ENCODE data around the gene HRH3.

HRH3 gene

DNA sequence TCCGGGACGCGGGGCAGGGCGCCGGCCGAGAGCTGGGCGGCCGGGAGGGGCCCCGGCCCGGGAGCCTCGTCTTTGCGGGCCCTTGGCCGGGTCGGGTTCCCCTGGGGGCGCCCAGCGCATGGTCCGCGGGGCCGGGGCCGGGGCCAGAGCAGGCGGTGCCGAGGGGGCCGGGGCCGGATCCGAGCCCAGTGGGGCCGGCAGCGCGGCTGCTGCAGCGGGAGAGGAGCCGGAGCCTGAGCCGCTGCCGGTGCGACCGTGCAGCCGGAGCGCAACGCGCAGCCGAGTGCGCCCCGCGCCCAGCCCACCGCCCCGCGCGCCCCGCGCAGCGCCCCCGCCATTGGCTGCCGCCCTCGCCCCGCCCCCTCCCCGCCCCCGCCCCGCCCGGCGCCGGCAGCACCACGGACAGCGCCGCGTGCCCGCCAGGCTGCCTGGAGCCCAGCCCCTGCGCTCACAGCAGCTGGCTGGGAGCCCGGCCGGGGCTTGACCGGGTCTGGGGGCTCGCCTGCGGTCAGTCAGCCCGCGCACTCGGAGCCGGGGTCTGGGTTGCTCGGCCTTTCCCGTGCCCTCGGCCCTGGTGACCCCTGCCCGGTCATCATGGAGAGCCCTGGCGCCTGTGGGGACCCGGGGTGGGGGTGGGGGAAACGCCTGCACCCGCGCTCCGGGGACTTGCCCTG, at the start of gene HRH3:
Gene HRH3 (minus strand): TSS at position 287 of the 674 bp plus-strand sequence. CDS start 308 bp downstream, outside the sequence.
- DNase-seq: peak; percentile 25 to 32

DNA sequence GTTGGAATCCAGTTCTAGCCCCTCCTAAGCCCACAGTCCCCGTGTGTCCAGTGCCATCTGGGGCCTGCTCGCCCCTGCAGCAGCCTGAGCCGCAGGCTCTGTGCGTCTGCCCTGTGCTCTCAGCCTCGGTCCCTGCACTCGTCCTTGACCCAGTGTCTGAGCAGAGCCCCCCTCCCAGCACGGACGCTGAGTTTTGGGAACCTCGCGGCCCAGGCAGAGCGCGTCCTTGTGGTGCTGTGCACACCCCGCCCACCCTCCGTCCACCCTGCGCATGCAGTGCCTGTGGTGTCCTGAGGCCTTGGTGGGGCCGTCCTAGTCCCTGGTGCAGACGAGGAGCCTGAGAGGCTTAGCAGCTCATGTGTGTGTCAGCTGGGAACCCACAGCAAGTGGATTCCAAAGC, 49.8 kb upstream of the HRH3 start:
- DNase-seq: no peak

DNA sequence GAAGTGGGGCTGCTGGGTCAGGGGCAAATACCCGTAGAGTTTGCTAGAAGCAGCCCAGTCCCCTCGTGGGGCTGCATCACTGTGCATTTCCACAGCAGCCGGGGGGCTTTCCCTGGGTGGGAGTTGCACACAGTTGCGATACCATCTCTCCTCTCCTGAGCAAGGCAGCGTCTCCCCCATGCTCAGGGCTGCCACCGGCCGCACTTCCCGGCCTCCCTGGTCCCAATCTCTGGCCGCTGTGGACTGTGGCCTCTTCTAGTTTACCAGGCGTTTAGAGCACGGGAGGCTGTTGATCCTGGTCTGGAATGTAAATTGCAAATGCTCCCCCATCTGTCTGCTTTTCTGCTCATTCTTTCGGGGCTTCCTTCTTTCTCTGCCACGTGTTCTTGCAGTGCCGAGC, 49.3 kb upstream of the HRH3 start:
- DNase-seq: no peak

DNA sequence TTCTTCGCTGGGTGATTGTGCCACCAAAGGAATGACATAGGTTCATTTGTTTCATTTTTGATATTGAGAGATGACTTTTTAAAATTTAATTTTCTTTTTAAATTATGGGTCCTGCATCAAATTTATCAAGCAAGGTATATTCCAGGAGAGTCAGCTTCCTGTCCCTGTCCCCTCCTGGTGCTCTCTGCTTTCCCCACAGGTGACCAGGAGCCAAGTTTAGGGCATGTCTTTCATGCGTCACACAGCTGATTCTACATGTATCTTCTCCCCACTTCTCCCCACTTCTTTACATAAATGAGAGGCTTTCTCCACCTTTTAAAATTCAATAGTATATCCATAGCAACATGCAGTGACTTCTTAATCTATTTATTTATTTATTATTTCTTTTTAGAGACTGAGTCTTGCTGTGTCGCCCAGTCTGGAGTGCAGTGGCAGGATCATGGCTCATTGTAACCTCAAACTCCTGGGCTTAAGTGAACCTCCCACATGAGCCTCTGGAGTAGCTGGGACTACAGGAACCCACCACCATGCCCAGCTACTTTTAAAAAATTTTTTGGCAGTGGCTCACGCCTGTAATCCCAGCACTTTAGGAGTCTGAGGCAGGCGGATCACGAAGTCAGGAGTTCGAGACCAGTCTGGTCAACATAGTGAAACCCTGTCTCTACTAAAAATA, 48.3 kb upstream of the HRH3 start:
- DNase-seq: no peak

DNA sequence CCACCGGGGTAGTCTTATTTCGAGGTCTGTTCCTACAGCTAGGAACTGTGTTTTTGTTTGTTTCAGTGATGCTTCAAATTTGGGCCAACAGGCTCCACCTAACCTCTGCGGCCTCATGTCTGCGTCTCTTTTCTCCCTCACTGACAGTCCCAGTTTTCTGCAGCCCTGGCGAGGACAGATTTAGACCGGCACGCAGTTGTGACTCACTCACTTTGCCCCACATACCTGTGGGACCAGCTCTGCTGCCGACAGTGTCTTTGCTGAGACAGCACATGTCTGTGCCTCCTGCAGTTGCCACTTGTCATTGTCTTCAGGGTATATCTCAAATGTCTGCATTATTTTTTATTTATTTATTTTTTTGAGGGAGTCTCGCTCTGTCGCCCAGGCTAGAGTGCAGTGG, 47.5 kb upstream of the HRH3 start:
- no peak for DNase-seq

DNA sequence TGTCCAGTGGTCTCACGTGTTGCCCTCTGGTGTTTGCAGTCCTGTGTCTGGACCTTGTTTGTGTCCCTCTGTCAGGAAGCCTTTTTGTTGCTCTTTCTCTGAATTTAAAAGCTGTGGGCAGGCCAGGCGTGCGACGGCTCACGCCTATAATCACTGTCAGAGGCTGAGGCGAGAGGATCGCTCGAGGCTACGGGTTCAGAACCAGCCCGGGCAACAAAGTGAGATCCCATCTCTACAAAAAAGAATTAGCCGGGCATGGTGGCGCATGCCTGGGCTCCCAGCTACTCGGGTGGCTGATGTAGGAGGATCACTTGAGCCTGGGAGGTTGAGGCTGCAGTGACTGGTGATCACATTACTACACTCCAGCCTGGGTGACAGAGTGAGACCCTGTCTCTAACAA, 46.8 kb upstream of the HRH3 start:
- DNase-seq: no peak

DNA sequence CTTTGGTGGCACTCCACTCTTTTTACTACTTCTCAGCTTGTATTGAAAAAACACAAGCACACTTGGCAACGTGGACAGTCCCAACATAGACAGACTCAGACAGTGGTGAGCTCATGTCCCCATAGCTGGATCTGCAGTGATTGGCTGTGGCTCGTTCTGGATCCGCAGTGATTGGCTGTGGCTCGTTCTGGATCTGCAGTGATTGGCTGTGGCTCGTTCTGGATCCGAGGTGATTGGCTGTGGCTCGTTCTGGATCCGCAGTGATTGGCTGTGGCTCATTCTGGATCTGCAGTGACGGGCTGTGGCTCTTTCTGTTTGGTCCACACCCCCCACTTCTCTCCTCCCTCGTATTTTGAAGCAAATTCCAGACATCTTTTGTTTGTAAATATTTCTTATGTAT, 46.3 kb upstream of the HRH3 start:
- peak in 1 of 2 experiments; percentile 7 for DNase-seq

DNA sequence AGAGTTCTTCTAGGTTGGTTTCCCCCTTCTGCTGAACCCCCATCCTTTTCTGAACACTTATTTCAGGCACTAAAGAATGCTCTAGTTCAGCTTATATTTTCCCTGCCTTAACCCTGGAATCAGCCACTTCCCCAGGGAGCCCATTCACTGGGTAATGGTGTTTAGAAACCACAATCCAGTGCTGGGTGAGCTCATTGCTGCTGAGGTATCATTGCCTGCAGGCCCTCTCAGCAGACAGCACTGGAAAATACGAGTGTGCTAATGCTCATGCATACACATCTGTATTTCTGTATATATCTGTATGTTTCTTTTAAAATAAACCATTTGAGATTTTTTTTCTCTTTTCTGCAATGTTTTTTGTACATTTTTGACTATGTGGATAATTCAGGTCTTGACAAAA, 45.3 kb upstream of the HRH3 start:
- DNase-seq: no peak

DNA sequence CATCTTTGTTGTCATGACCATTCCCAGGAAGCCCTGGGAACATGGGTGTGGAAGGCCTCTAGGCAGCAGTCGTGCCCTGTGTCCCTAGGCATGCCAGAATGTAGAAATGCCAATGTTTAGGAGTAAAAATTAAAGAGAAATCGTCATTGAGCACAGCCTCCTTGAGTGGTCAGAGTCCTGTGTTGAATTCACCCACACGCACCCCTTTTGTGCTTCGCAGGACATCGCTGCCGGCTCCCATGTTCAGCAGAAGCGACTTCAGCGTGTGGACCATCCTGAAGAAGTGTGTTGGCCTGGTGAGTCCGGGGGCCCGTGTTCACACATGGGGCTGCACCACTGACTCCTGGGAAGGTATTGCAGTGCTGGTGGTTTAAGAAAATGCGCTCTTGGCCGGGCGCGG, 43.3 kb upstream of the HRH3 start:
- DNase-seq: no peak

DNA sequence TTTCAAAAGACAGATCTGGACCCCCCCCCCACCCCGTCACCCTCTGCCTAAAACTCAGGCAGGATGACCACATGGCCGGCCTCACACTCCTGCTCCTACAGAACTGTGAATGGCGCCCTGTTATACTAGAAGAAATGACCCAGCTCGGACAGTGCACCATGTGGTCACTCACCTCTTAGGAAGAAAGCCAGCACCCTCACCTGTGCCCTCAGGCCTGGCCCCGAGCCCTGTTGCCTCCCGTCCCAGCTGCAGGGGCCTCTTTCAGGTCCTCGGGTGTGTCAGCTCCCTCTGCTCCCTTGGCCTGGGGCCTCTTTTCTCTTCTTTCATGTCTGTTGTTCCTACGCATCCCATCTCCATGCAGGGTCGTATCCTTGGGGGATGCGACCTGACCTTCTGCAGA, 42.0 kb upstream of the HRH3 start:
- DNase-seq: no peak

DNA sequence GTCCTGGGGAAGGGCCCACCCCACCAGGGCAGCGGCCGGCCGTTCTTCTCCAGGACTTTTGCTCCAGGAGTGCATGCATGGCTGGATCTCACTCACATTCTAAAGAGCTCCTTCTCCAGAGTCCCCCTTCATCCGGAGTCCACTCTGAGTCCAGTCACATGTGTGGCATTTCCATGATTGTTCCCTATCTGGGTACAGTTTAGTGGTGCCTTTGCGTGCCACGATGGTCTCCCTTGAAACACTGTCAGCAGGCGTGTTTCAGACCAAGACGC, 39.2 kb upstream of the HRH3 start:
- no peak for DNase-seq

DNA sequence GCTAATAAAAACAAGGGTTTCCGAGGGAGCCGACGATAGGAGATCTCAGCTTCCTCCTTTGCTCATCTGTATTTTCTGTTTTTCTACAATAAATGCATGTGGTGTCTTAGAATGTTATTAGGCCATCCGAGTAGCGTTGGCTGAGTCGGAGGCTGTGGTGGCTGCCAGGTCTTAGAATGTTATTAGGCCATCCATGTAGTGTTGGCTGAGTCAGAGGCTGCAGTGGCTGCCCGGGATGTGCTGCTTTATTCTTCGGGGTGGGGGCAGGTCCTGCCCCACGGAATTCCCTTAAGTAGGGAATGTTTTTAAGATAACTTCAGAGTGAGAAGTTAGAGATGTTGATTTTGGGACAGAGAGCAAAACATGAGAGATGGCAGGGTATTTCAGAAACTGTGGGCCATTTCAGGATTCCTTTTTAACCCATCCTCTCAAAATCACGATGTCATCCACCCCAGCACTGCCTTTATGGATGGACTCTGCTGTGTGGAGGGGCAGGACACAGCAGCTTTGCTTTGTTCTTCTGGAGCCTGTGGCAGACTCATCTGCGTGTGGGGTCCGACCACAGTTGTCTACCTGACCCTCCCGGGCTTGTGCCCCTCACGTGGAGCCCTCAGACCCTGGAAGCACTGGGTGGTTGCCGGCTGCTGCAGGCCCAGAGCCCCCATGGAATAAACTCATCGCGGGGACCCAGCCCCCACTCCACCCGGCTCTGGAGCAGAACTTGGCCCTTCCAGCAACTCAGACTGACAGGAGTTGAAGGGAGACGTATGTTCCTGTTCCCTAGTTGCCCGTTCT, 38.6 kb upstream of the HRH3 start:
- DNase-seq: no peak

DNA sequence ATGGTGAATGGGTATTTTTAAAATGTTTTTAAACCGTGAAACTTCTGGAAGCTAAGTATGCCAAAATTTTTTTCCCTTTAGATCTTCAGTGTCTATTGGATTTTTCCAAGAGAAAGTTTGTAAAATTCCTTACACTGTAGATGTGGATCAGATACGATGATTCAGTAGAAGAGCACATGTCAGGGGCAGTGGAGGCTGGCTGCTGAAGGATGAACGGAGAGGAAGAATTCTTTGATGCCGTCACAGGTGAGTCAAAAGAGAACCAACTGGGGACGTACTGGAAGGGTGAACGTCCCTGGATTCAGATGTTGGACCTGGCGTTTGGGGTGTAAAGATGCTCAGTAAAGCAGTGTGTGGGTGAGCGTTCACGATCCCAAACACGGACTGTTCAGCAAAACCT, 35.9 kb upstream of the HRH3 start:
- DNase-seq: no peak

DNA sequence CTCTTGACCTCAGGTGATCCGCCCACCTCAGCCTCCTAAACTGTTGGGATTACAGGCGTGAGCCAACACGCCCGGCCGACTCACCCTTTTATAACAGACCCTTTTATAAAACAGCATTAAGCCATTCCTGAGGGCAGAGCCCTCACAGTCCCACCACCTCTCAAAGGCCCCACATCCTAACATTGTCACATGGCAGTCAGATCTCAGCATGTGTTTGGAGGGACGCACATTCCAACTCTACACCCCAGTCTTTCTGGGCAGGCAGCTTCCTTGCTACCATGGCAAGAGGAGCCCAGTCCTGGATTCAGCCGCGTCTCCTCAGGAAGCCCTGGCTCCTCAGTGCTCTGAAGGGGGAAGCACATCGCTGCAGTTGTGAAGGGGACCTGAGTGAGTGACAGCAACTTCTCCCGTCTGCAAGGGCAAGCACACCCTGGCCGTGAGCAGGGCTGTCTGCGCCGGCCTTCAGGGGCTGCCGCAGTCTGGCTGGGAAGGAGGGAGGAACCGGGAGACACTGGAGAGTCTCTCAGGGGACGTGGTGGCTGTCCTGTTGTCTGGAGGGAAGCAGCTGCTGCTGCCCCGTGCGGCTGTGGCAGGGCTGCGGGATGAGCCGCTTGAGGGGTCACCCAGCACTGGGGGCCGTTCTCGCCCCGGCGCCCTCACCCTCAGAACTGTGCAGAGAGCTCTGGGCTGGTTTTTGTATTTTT, 34.1 kb upstream of the HRH3 start:
- DNase-seq: no peak

DNA sequence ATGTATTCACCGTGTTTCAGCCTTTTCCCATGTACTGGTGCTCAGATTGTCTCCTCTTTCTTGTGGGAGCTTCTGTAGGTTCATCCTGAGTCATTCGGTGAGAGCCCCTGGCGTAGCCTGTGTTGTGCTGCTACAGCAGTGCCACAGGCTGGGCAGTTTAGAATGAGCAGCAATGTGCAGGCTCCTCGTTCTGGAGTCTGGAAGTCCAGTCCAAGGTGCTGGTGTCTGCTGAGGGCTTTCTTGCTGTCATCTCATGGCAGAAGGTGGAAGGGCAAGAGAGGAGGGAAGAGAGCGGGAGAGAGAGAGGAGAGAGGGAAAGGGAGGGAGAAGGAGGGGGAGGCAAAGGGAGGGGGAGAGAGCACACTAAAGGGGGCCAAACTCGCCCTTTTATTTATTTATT, 33.3 kb upstream of the HRH3 start:
- no peak for DNase-seq

DNA sequence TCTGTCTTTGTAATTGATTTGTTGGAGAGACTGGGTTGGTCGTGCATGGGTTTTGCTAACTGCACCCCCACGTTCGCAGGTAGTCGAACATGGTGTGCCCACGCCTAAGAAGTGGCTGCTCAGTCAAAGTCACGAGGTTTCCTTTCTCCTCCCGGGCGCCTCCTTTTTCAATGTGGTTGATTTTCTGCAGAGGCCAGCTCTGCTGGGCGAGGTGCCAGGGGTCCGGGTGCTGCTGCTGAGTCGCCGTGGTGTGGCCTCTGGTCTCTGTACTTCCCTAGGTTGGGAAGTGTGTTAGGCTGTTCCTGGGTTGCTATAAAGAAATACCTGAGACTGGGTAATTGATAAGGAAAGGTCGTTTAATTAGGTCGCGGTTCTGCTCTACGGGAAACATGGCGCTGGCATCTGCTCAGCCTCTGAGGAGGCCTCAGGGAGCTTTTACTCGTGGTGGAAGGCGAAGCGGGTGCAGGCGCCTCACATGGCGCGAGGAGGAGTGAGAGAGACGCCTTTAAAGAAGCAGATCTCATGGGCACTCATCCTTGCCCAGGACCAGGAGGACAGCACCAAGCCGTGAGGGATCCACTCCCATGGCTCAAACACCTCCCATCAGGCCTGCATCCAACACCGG, 32.4 kb upstream of the HRH3 start:
- no peak for DNase-seq

DNA sequence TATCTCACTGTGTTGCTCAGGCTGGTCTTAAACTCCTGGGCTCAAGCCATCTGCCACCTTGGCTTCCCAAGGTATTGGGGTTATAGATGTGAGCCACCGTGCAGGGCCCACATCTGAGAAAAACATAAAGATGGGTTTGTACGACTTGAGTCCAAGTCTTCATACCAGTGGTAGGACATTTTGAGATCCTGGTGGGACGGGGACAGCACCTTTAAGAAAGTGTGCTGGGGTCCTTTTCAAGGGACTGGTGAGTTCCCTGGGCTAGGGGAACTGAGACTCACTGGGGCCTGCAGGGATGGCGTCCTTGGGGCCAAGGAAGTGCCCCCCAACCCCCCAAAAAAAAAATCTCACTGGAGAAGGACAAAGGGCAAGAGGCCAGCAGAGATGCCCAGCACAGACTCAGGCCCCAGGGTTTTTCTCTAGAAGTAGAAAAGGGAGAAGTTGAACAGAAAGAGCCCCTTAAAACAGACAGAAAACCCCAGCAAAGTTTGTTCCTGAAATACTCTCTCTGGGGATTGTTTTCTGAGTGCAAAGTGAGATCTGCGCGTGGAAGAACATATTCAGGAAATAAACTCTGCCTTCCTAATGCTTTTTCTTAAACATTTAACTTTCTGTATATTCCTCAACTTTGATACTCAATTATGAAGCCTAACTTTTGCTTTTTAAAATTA, 28.9 kb upstream of the HRH3 start:
- DNase-seq: no peak

DNA sequence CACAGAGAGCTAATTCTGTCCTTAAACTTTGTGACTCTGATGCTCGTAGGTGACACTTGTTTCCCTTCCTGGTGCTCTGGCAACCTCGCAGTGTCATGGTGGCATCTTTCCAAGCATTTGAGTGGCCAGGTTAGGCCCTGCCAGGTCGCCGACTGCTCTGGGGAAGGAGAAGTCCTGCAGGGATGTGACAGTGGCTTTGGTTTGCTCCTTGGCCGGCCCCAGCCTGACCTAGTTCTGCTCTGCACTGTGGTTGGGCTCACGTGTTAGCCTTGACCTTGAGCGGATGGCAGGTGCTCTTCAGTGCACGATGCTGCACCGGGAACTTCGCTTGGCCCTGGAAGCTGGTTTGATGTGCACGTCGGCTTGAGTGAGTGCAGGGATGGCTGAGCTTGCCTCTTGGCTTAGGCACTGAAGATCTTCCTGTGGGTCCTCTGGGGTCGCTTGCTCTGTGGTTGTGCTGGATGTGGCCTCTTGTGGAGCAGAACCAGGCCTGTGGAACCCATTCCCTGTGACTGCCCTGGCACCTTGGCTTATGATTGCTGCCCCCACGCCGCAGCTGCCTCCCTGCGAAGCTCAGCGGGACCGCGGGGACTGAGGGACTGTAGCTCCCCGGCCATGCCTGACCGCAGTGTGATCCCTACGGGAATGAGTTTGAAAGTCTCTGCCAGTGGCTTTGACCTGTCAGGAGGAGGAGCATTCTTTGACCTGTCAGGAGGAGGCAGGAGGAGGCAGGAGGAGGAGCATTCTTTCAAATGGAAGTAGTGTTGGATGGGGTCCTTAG, 27.0 kb upstream of the HRH3 start:
- no peak for DNase-seq

DNA sequence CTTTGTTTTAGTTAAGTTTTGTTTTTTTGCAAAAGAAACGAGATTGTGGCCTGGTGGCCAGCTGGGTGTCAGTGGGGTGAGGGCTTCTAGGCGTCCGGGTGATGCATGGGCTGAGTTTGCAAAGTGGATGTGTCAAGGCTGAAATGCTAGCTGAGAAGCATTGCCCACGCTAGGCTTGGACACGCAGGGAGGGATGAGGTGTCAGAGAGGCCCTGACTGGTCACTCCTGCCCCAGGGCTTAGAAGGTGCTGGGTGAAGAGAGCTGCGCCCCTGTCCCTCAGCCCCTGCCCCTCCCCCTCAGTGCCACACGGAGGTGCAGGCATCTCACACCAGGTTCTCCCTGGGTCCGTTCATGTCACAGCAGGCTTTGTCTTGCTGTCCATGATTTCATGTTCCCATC, 26.4 kb upstream of the HRH3 start:
- DNase-seq: no peak

DNA sequence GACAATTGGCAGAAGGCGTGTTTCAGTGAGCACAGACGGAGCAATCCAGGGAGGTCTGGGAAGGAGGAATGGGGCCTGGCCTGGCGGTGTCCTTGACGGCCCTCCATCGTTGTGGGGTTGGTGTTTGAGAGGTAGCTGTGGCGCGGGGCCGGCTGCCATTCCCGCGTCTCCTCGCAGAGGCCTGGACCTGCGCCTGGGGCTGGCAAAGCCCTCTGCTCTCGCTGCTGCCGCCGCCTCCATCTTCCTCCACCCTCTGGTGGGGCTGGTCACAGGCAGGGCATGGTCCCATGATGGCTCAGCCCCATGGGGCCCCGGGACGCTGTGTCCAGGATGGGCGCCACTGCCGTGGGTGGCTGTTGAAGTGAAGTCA, 25.8 kb upstream of the HRH3 start:
- DNase-seq: no peak

DNA sequence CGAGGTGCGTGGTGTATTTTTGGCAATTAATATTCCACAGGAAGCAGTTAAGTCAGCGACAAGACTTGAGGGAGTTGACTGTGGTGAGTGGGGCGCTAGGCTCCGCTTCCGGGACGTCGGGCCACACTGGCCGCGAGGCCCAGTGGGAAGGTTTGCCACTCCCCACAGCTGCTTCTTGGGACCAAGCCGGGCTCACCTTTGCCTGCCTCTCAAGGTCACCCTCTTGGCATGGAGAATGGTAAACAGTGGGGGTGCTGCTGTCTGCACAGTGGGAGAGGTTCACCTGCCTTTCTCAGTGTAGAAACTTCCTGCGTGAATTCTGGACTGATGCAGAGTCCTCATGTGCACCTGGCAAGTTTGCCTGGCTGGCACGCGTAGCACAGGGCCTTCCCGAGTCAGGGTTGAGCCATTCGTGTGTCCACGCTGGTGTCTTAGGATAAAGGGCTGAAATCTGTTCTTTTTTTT, 24.6 kb upstream of the HRH3 start:
- DNase-seq: no peak
